Caco-2 (cell line): ENCODE measurements around the gene ZBTB14. TPM values are rescaled to one million over a fixed set of nuclear protein-coding genes. Genes with fewer than 3 reads are reported as not detected.

Experiments
- BruUV-seq: library from RNA; stranded (reverse); fragments of 400-500 nt; replicated peaks from 2 replicates; lab custom pipeline; 2021; lab: Mats Ljungman, UMichigan
- CTCF ChIA-PET: fragments of 300-600 bp; sonication (Branson Sonifier 250); formaldehyde crosslinking; loops from one replicate; lab custom pipeline; 2022; ENCODE audit warnings: antibody characterized with exemption; lab: Charles Lee
- POLR2A ChIA-PET: fragments of 300-600 bp; sonication (Branson Sonifier 250); formaldehyde crosslinking; loops from one replicate; lab custom pipeline; 2022; ENCODE audit warnings: antibody characterized with exemption; lab: Charles Lee
- DNase-seq, 2 experiments: peaks; one replicate each; pipeline versions ENCODE4 v3.0.0 to v3.0.0-alpha.2; 2020 to 2022
- H3K27me3 ChIP-seq: replicated peaks from 2 replicates; pipeline ENCODE4 v1.6.0; 2011; ENCODE audit warnings: low read length; ENCODE audit not compliant: control insufficient read depth, insufficient read depth
- H3K36me3 ChIP-seq: 2 replicates; pipeline ENCODE4 v1.5.1; 2011; ENCODE audit warnings: low read length; ENCODE audit not compliant: control insufficient read depth, insufficient read depth
- H3K4me1 ChIP-seq: fragments of 250-450 bp; sonication (Bioruptor Pico); 2 replicates; pipeline ENCODE4 v1.5.1; 2020; ENCODE audit warnings: mild to moderate bottlenecking
- H3K4me3 ChIP-seq: 2 replicates; pipeline ENCODE4 v1.5.1; 2011; ENCODE audit warnings: low read depth, mild to moderate bottlenecking, control low read depth, low read length
- H3K9me3 ChIP-seq: fragments of 250-450 bp; sonication (Bioruptor Pico); 2 replicates; pipeline ENCODE4 v1.5.1; 2020; ENCODE audit warnings: mild to moderate bottlenecking, moderate library complexity
- H3K27ac Mint-ChIP-seq: one replicate; pipeline ENCODE4 v1.8.0; 2022; ENCODE audit warnings: mixed read lengths; ENCODE audit not compliant: unreplicated experiment
- H3K27me3 Mint-ChIP-seq: one replicate; pipeline ENCODE4 v1.8.0; 2022; ENCODE audit warnings: mixed read lengths; ENCODE audit not compliant: insufficient read depth, unreplicated experiment
- H3K36me3 Mint-ChIP-seq: one replicate; pipeline ENCODE4 v1.8.0; 2022; ENCODE audit warnings: mild to moderate bottlenecking, mixed read lengths; ENCODE audit not compliant: insufficient read depth, unreplicated experiment
- H3K4me1 Mint-ChIP-seq: one replicate; pipeline ENCODE4 v1.8.0; 2022; ENCODE audit warnings: low read depth, mixed read lengths; ENCODE audit not compliant: unreplicated experiment
- H3K4me3 Mint-ChIP-seq: one replicate; pipeline ENCODE4 v1.8.0; 2022; ENCODE audit warnings: mild to moderate bottlenecking, moderate library complexity, mixed read lengths; ENCODE audit not compliant: unreplicated experiment
- H3K9me3 Mint-ChIP-seq: one replicate; pipeline ENCODE4 v1.8.0; 2022; ENCODE audit warnings: mixed read lengths; ENCODE audit not compliant: unreplicated experiment
- CTCF ChIP-seq, 2 experiments: fragments of 200-600 bp in 1 of 2; IDR thresholded peaks; 1 replicate in 1 of 2; 2 replicates in 1 of 2; pipeline versions ENCODE4 v1.5.1 to v1.8.0; 2011 to 2022; ENCODE audit warnings: antibody characterized with exemption in 1 of 2, control low read depth in 1 of 2, inconsistent platforms in 1 of 2, low read depth in 1 of 2, low read length in 1 of 2, mild to moderate bottlenecking in 1 of 2, moderate library complexity in 1 of 2; ENCODE audit not compliant: insufficient read depth in 1 of 2, severe bottlenecking in 1 of 2, unreplicated experiment in 1 of 2
- intact Hi-C: fragments of 100-400 bp; cut with micrococcal nuclease; formaldehyde crosslinking; loops from one replicate; pipeline ENCODE4 v1.10.0; 2022; ENCODE audit not compliant: unreplicated experiment
- total RNA-seq: library from RNA; stranded (reverse); gene quantifications from 2 replicates; pipeline ENCODE4 v1.2.3, GENCODE V29; 2022

The ZBTB14 gene
- total RNA-seq, 1 experiment from 2014 or later, result 14.7 TPM

DNA sequence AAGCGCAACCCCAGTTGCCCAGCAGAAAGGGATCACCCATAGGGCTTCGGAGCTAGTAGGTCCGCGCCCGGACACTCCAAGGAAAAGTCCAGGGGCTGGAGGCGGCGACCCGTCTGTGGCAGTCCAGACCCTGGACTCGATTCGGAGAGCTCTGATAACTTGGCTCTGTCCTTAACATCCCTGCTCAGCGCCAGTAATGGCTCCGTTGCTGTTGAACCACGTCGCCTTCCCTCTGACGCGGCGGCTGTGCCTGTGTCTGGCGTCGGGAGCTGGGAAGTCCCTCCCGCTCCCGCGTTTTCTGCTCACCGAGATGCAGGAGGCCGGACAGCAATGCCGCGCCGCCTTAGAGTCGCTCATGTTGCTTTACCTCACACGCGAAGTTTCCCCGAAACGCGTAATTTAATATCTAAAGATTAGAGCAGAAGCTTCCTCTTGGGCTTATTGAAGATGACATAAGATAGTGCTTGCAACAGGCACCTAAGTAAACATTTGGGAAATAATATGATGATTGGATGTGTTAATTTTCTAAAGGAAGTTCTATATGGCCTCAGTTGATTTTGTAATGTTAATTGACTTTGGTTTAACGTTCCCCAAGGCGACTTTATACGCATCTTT is 1.3 kb upstream of the ZBTB14 start:
- no peak for TF ChIP-seq CTCF (IDR thresholded peaks at IDR 0.05; ENCODE audit: insufficient read depth in 1 of 2, low read depth in 1 of 2, low read length in 1 of 2, severe bottlenecking in 1 of 2, unreplicated experiment in 1 of 2)
- peak overlapping the region; percentile 81 for H3K4me3 ChIP-seq
- H3K27me3 ChIP-seq, result no peaks in the 10 kb centered on the region
- POLR2A ChIA-PET, result interaction anchor here (1.6 to 3.9 kb wide), 2 partner anchors 12 to 59 kb away, joined by 5 to 58 read pairs; no protein-coding TSS in a partner anchor
- H3K36me3 ChIP-seq, result no peaks in the 10 kb centered on the region; the same call in 1 of the 2 replicates
- DNase-seq, result peak; percentile 85
- intact Hi-C loops, result loop anchor here (1.0 kb wide), 2 partner anchors 59 to 154 kb away; no protein-coding TSS in a partner anchor
- CTCF ChIA-PET, result interaction anchor here (1.0 kb wide), 1 partner anchor 59 kb away, joined by 3 read pairs; no protein-coding TSS in a partner anchor
- no peaks in the 10 kb centered on the region for H3K9me3 Mint-ChIP-seq
- 0 out of 2 replicates have a peak, but pooled peaks cover 4% of the 10 kb centered on the region for H3K4me1 ChIP-seq
- H3K36me3 Mint-ChIP-seq, result peaks cover 17% of the 10 kb centered on the region
- H3K4me3 Mint-ChIP-seq, result peak overlapping the region; percentile 75
- no peaks in the 10 kb centered on the region for H3K9me3 ChIP-seq
- peak overlapping the region; percentile 72 for H3K27ac Mint-ChIP-seq
- peaks cover 9% of the 10 kb centered on the region for H3K4me1 Mint-ChIP-seq
- TSS peak; percentile 81 for BruUV-seq
- H3K27me3 Mint-ChIP-seq, result peaks cover 4% of the 10 kb centered on the region

DNA sequence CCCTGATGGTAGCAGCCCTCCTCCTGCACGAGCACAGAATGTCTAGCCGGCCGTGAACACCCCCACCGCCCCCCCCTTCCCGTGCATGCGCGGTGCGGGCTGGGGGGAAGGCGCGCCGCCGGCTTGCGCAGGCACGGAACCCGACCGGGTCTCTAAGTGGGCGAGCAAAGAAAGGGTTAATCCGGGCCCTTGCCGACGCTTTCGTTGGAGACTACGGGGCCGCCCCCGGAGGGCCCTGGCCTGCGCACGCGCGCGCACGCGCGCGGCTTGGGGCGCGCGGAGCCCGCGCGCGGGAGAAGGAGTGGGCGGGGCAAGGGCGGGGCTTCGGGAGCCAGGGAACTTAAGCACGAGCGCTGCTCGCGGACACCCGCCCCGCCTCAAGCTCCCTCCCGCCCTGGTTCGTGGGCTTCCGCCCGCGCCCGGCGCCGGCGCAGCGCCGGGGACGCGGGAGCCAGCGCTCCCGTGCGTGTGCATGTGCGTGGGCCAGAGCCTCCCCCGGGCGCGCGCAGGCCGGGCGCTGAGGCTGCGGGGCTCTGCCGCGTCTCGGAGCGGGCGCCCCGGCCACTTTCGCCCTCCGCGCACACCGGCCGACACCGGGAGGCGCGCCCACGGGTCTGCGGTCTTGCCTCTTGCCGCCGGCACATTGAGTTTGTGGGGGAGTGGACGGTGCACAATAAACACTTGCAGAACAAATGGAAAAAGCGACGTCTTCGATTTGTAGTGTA is 617 bp upstream of the ZBTB14 start:
- Mint-ChIP-seq H3K9me3 (no peaks in the 10 kb centered on the region), H3K27me3 (no peaks in the 10 kb centered on the region), H3K4me1 (peaks cover 9% of the 10 kb centered on the region), H3K4me3 (peak overlapping the region; percentile 75), H3K27ac (peak overlapping the region; percentile 72), H3K36me3 (peaks cover 23% of the 10 kb centered on the region)
- H3K4me1 ChIP-seq, result 0 out of 2 replicates have a peak, but pooled peaks cover 4% of the 10 kb centered on the region
- peak overlapping the region; percentile 89 for H3K4me3 ChIP-seq
- H3K27me3 ChIP-seq, result no peaks in the 10 kb centered on the region
- ChIA-PET CTCF (interaction anchor here (1.0 kb wide), 1 partner anchor 58 kb away, joined by 3 read pairs; no protein-coding TSS in a partner anchor), POLR2A (interaction anchor here (1.6 to 3.9 kb wide), 2 partner anchors 11 to 58 kb away, joined by 5 to 58 read pairs; no protein-coding TSS in a partner anchor)
- DNase-seq, result peak; percentile 94 to 95
- intact Hi-C loops, result loop anchor here (1.0 kb wide), 2 partner anchors 58 to 153 kb away; no protein-coding TSS in a partner anchor
- TF ChIP-seq CTCF (IDR thresholded peaks at IDR 0.05; ENCODE audit: insufficient read depth in 1 of 2, low read depth in 1 of 2, low read length in 1 of 2, severe bottlenecking in 1 of 2, unreplicated experiment in 1 of 2), result no peak
- no peaks in the 10 kb centered on the region for H3K9me3 ChIP-seq
- H3K36me3 ChIP-seq, result no peaks in the 10 kb centered on the region; the same call in 1 of the 2 replicates
- BruUV-seq, result no TSS peak
